Panc1 (cell line): ENCODE data around the gene PIGM. TPM values are rescaled to one million over a fixed set of nuclear protein-coding genes. Genes with fewer than 3 reads are reported as not detected.

Experiments used
- ATAC-seq: fragments of 200-7000 bp; cut with Tn5 transposase; 2 replicates; pipeline ENCODE4 v1.9.1; 2020; ENCODE audit warnings: mild to moderate bottlenecking, moderate library complexity
- BruUV-seq: library from RNA; stranded (reverse); fragments of 400-500 nt; replicated peaks from 2 replicates; lab custom pipeline; 2021; lab: Mats Ljungman, UMichigan
- CTCF ChIA-PET: fragments of 300-600 bp; sonication (Branson Sonifier 250); formaldehyde crosslinking; loops from one replicate; lab custom pipeline; 2022; ENCODE audit warnings: antibody characterized with exemption; lab: Charles Lee
- POLR2A ChIA-PET: fragments of 300-600 bp; sonication (Branson Sonifier 250); formaldehyde crosslinking; loops from one replicate; lab custom pipeline; 2022; ENCODE audit warnings: antibody characterized with exemption; lab: Charles Lee
- DNase-seq: peaks from one replicate; pipeline ENCODE4 v3.0.0-alpha.2; 2010; ENCODE audit warnings: low read depth, low spot score
- H3K27ac ChIP-seq: 2 replicates; pipeline ENCODE4 v1.5.1; 2011; ENCODE audit warnings: mild to moderate bottlenecking, low read length, inconsistent platforms
- H3K27me3 ChIP-seq: fragments of 200-500 bp; sonication (Bioruptor generic); 2 replicates; pipeline ENCODE4 v1.6.0; 2014; ENCODE audit warnings: low read length, inconsistent platforms; ENCODE audit not compliant: control insufficient read depth, insufficient read depth
- H3K36me3 ChIP-seq: fragments of 200-500 bp; sonication (Bioruptor generic); 2 replicates; pipeline ENCODE4 v1.5.1; 2014; ENCODE audit warnings: inconsistent platforms, mild to moderate bottlenecking, low read length, moderate library complexity; ENCODE audit not compliant: control insufficient read depth, insufficient read depth
- H3K4me1 ChIP-seq: 2 replicates; pipeline ENCODE4 v1.5.1; 2011; ENCODE audit warnings: inconsistent platforms, mild to moderate bottlenecking, low read length, moderate library complexity; ENCODE audit not compliant: control insufficient read depth, insufficient read depth
- H3K4me3 ChIP-seq, 2 experiments: 2 replicates each; pipeline ENCODE4 v1.5.1; 2011 to 2012; ENCODE audit warnings: low read depth in 2 of 2, low read length in 2 of 2, mild to moderate bottlenecking in 2 of 2, inconsistent platforms in 1 of 2, moderate library complexity in 1 of 2
- H3K9me3 ChIP-seq: fragments of 200-500 bp; sonication (Bioruptor generic); 2 replicates; pipeline ENCODE4 v1.5.1; 2014; ENCODE audit warnings: low read depth, mild to moderate bottlenecking, inconsistent platforms, low read length, moderate library complexity; ENCODE audit not compliant: control insufficient read depth, insufficient read depth
- CTCF ChIP-seq: fragments of 450-650 bp; IDR thresholded peaks from 2 replicates; pipeline ENCODE4 v1.5.1; 2017; ENCODE audit warnings: mild to moderate bottlenecking
- POLR2AphosphoS5 ChIP-seq: IDR thresholded peaks from 2 replicates; pipeline ENCODE4 v1.6.1; 2012; ENCODE audit warnings: mild to moderate bottlenecking, low read depth, low read length, moderate library complexity
- SIN3A ChIP-seq: IDR thresholded peaks from 2 replicates; pipeline ENCODE4 v1.6.1; 2012; ENCODE audit warnings: low read depth, mild to moderate bottlenecking, low read length, moderate library complexity, borderline replicate concordance; ENCODE audit not compliant: insufficient read depth
- TCF7L2 ChIP-seq: IDR thresholded peaks from 2 replicates; pipeline ENCODE4 v1.6.1; 2011; ENCODE audit warnings: mild to moderate bottlenecking, low read depth, low read length, inconsistent platforms
- in situ Hi-C: cut with HindIII; loops from 2 replicates; pipeline ENCODE4 v1.10.0; 2016; ENCODE audit warnings: low sequenced_read_pairs, low pct_unique_long_range_greater_than_20kb
- intact Hi-C: fragments of 100-400 bp; cut with micrococcal nuclease; formaldehyde crosslinking; loops from one replicate; pipeline ENCODE4 v1.10.0; 2022; ENCODE audit not compliant: unreplicated experiment
- total RNA-seq: library from RNA; stranded (reverse); gene quantifications from one replicate; pipeline ENCODE4 v1.2.1, GENCODE V29; 2021; ENCODE audit not compliant: unreplicated experiment
- TF ChIP-seq, protein P1 (sequence below), 2 experiments: IDR thresholded peaks; 2 replicates each; pipeline ENCODE4 v1.6.1; 2011 to 2012; ENCODE audit warnings: low read depth in 2 of 2, control low read depth in 1 of 2, low read length in 1 of 2, mild to moderate bottlenecking in 1 of 2, moderate library complexity in 1 of 2; ENCODE audit not compliant: insufficient read depth in 1 of 2

Gene PIGM
- total RNA-seq, 1 experiment from 2014 or later = 4.4 TPM

GRCh38 chr1:159977364-159978106, 54.3 kb downstream of the PIGM start:
- H3K4me3 ChIP-seq = no peak overlapping the region
- peaks cover 8% of the 10 kb centered on the region for H3K27me3 ChIP-seq
- no peaks in the 10 kb centered on the region for H3K36me3 ChIP-seq
- TF ChIP-seq CTCF (no peak), POLR2AphosphoS5 (no peak), TCF7L2 (no peak), SIN3A (no peak)
- TF ChIP-seq, protein P1, sequence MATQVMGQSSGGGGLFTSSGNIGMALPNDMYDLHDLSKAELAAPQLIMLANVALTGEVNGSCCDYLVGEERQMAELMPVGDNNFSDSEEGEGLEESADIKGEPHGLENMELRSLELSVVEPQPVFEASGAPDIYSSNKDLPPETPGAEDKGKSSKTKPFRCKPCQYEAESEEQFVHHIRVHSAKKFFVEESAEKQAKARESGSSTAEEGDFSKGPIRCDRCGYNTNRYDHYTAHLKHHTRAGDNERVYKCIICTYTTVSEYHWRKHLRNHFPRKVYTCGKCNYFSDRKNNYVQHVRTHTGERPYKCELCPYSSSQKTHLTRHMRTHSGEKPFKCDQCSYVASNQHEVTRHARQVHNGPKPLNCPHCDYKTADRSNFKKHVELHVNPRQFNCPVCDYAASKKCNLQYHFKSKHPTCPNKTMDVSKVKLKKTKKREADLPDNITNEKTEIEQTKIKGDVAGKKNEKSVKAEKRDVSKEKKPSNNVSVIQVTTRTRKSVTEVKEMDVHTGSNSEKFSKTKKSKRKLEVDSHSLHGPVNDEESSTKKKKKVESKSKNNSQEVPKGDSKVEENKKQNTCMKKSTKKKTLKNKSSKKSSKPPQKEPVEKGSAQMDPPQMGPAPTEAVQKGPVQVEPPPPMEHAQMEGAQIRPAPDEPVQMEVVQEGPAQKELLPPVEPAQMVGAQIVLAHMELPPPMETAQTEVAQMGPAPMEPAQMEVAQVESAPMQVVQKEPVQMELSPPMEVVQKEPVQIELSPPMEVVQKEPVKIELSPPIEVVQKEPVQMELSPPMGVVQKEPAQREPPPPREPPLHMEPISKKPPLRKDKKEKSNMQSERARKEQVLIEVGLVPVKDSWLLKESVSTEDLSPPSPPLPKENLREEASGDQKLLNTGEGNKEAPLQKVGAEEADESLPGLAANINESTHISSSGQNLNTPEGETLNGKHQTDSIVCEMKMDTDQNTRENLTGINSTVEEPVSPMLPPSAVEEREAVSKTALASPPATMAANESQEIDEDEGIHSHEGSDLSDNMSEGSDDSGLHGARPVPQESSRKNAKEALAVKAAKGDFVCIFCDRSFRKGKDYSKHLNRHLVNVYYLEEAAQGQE (IDR thresholded peaks at IDR 0.05; ENCODE audit: insufficient read depth in 1 of 2, low read depth in 2 of 2, low read length in 1 of 2) = no peak
- no peaks in the 10 kb centered on the region for H3K9me3 ChIP-seq
- POLR2A ChIA-PET = no interaction called here
- no peaks in the 10 kb centered on the region for H3K4me1 ChIP-seq
- no peak for DNase-seq
- no TSS peak for BruUV-seq
- H3K27ac ChIP-seq = no peak overlapping the region
- intact Hi-C loops (no loop called here), in situ Hi-C loops (no loop called here)
- CTCF ChIA-PET = no interaction called here
- ATAC-seq = no peak

Other genes starting within 250 kb of the PIGM start
- not detected for gene FCRL6, start 229.6 kb downstream of the PIGM start, total RNA-seq
- gene SLAMF8, start 205.1 kb downstream of the PIGM start, total RNA-seq = not detected
- gene VSIG8, start 169.3 kb downstream of the PIGM start, total RNA-seq = not detected
- 1.6 TPM for gene CFAP45, start 131.8 kb downstream of the PIGM start, total RNA-seq
- 474 TPM for gene TAGLN2, start 106.5 kb downstream of the PIGM start, total RNA-seq
- 0.51 TPM for gene IGSF9, start 86.4 kb downstream of the PIGM start, total RNA-seq
- not detected for gene SLAMF9, start 77.8 kb downstream of the PIGM start, total RNA-seq
- 0.08 TPM for gene KCNJ10, start 38.2 kb upstream of the PIGM start, total RNA-seq
- gene KCNJ9, start 49.5 kb upstream of the PIGM start, total RNA-seq = not detected
- 18.8 TPM for gene IGSF8, start 66.6 kb upstream of the PIGM start, total RNA-seq
- 0.15 TPM for gene ATP1A2, start 83.8 kb upstream of the PIGM start, total RNA-seq
- gene ATP1A4, start 119.6 kb upstream of the PIGM start, total RNA-seq = not detected
- not detected for gene CASQ1, start 158.6 kb upstream of the PIGM start, total RNA-seq
- gene PEA15, start 173.4 kb upstream of the PIGM start, total RNA-seq = 94.3 TPM
- 127 TPM for gene DCAF8, start 230.6 kb upstream of the PIGM start, total RNA-seq